IPS DF 6.9 (cell line): ENCODE measurements around the gene SLC35F3.
"Not testable (repeated sequence)": the region's sequence is repeated elsewhere in the genome, so short reads cannot be mapped to it uniquely, and the experiment has no call there.

Experiments
- DNase-seq: peaks from one replicate; pipeline ENCODE4 v3.0.0-alpha.2; 2013; ENCODE audit warnings: low read depth, low spot score
- H3K27ac ChIP-seq: one replicate; pipeline ENCODE4 v1.5.1; 2013; ENCODE audit warnings: low read length, control low read depth
- H3K27me3 ChIP-seq: 2 replicates; pipeline ENCODE4 v1.6.1; 2013; ENCODE audit warnings: mild to moderate bottlenecking, low read length; ENCODE audit not compliant: control insufficient read depth, insufficient read depth
- H3K36me3 ChIP-seq: 2 replicates; pipeline ENCODE4 v1.6.1; 2013; ENCODE audit warnings: low read length; ENCODE audit not compliant: control insufficient read depth, insufficient read depth
- H3K4me1 ChIP-seq: 2 replicates; pipeline ENCODE4 v1.6.1; 2013; ENCODE audit warnings: low read length; ENCODE audit not compliant: control insufficient read depth, insufficient read depth
- H3K4me3 ChIP-seq: 2 replicates; pipeline ENCODE4 v1.5.1; 2013; ENCODE audit warnings: mild to moderate bottlenecking, low read length
- H3K9me3 ChIP-seq: 2 replicates; pipeline ENCODE4 v1.6.1; 2013; ENCODE audit warnings: low read length, inconsistent platforms; ENCODE audit not compliant: control insufficient read depth, insufficient read depth
- WGBS: extraction: QIAGEN DNeasy Blood & Tissue Kit; methylation state at CpG from one replicate; pipeline ENCODE4 v1.1.7; 2013; ENCODE audit warnings: mixed read lengths, missing lambda C conversion rate; ENCODE audit not compliant: insufficient read length, insufficient coverage; 5-methylcytosine and 5-hydroxymethylcytosine counted together

Gene SLC35F3

GRCh38 chr1:234170622-234171021, 266.1 kb downstream of the SLC35F3 start:
- no CpG with 5 or more reads among the region's 7 CpGs for WGBS
- Histone ChIP-seq H3K9me3 (no peaks in the 10 kb centered on the region), H3K27me3 (no peaks in the 10 kb centered on the region), H3K4me3 (no peak overlapping the region), H3K27ac (no peak overlapping the region), H3K4me1 (no peaks in the 10 kb centered on the region), H3K36me3 (no peaks in the 10 kb centered on the region)
- no peak for DNase-seq

DNA sequence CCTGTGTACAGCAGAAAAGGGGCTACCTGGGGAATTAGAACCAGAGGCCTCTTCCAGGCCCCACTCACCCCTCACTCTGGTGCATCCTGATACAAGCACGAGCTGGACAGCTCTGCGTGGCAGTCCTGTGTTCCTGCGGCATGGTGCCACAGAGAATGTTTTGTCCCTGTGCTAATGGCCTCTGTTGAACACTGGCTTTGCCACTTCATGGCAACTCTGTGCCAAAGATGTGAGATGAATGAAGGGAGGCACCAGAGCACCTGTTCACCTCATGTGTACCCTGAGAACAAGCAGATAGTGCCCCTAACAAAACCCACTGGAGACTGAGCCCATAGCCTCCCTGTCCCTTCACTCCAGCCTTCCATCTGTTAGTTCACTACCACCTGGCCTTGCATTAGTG, 269.5 kb downstream of the SLC35F3 start:
- Histone ChIP-seq H3K4me3 (no peak overlapping the region), H3K36me3 (no peaks in the 10 kb centered on the region), H3K4me1 (no peaks in the 10 kb centered on the region), H3K27ac (no peak overlapping the region), H3K27me3 (no peaks in the 10 kb centered on the region), H3K9me3 (no peaks in the 10 kb centered on the region)
- WGBS = no CpG with 5 or more reads among the region's 3 CpGs
- no peak for DNase-seq

GRCh38 chr1:234175363-234175762, 270.9 kb downstream of the SLC35F3 start:
- WGBS = no CpG with 5 or more reads among the region's 1 CpG
- H3K36me3 ChIP-seq = no peaks in the 10 kb centered on the region
- H3K27ac ChIP-seq = no peak overlapping the region
- DNase-seq = no peak
- H3K9me3 ChIP-seq = no peaks in the 10 kb centered on the region
- H3K27me3 ChIP-seq = no peaks in the 10 kb centered on the region
- H3K4me1 ChIP-seq = no peaks in the 10 kb centered on the region
- no peak overlapping the region for H3K4me3 ChIP-seq

- no peak for DNase-seq
- no CpG with 5 or more reads among the region's 3 CpGs for whole genome bisulfite sequencing
- H3K36me3 ChIP-seq = no peaks in the 10 kb centered on the region
Observed at GRCh38 chr1:234176000-234176399, 271.5 kb downstream of the SLC35F3 start.

DNA sequence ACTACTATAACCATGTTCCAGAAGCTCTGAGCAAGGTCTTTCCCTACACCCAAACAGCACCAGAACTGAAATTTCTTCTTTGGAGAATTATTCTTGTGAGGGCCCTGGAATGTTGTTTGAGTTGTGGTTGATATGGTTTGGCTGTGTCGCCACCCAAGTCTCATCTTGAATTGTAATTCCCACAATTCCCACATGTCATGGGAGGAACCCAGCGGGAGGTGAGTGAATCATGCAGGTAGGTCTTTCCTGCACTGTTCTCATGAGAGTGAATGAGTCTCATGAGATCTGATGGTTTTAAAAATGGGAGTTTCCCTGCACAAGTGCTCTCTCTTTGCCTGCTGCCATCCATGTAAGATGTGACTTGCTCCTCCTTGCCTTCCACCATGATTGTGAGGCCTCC, 272.4 kb downstream of the SLC35F3 start:
- DNase-seq = not testable (repeated sequence)

More at GRCh38 chr1:234176000-234176399, 271.5 kb downstream of the SLC35F3 start:
- Histone ChIP-seq H3K4me3 (no peak overlapping the region), H3K27ac (no peak overlapping the region), H3K27me3 (no peaks in the 10 kb centered on the region), H3K9me3 (no peaks in the 10 kb centered on the region), H3K4me1 (no peaks in the 10 kb centered on the region)

DNA sequence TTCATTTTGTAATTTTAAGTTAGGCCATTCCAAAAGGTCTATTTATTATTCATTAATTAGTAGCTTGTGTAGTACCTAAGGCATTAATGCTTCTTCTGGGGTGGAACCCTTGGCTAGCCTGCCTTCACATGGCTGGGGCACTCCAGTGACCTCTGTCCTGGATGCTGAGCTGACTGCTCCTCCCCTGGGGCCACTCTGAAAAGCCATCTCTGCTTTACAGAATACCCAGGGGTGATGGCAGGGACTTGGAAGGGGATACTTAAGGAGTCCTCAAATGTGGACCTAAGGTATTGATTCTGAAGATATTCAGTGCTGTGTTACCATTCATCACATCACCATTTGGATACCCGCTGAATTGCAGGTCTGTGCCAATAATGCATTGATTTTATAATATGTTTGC, 281.0 kb downstream of the SLC35F3 start:
- H3K36me3 ChIP-seq = no peaks in the 10 kb centered on the region
- no CpG with 5 or more reads among the region's 1 CpG for WGBS
- no peak overlapping the region for H3K4me3 ChIP-seq

More for the DNA sequence above, 272.4 kb downstream of the SLC35F3 start:
- H3K36me3 ChIP-seq, H3K27me3 ChIP-seq, H3K27ac ChIP-seq, H3K4me1 ChIP-seq, H3K4me3 ChIP-seq, H3K9me3 ChIP-seq: not testable (repeated sequence)
- no CpG with 5 or more reads among the region's 2 CpGs for WGBS

GRCh38 chr1:234186037-234186688, 281.7 kb downstream of the SLC35F3 start:
- no peak overlapping the region for H3K4me3 ChIP-seq
- H3K27me3 ChIP-seq = no peaks in the 10 kb centered on the region
- no peaks in the 10 kb centered on the region for H3K4me1 ChIP-seq
- no peak for DNase-seq
- no CpG with 5 or more reads among the region's 6 CpGs for WGBS
- H3K36me3 ChIP-seq = no peaks in the 10 kb centered on the region
- H3K9me3 ChIP-seq = no peaks in the 10 kb centered on the region
- H3K27ac ChIP-seq = no peak overlapping the region

More for the DNA sequence above, 281.0 kb downstream of the SLC35F3 start:
- H3K27ac ChIP-seq = no peak overlapping the region
- H3K4me1 ChIP-seq = no peaks in the 10 kb centered on the region
- DNase-seq = no peak
- no peaks in the 10 kb centered on the region for H3K27me3 ChIP-seq
- no peaks in the 10 kb centered on the region for H3K9me3 ChIP-seq

DNA sequence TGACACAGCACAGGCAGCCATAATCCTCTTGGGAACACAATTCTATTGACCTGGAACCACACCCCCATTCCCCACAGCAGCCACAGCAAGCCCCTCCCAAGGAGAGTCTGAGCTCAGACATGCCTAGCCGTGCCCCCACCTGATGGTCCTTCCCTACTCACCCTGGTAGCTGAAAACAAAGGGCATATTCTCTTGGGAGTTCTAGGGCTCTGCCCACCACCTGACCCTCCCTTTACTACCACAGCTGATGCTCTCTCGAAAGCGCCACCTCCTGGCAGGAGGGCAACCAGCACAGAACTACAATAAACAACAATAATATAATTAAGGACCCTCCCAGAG, 283.9 kb downstream of the SLC35F3 start:
- H3K4me1 ChIP-seq = no peaks in the 10 kb centered on the region
- H3K36me3 ChIP-seq = no peaks in the 10 kb centered on the region
- DNase-seq = peak; percentile 45
- no peaks in the 10 kb centered on the region for H3K9me3 ChIP-seq
- no peak overlapping the region for H3K27ac ChIP-seq
- WGBS = no CpG with 5 or more reads among the region's 3 CpGs
- H3K4me3 ChIP-seq = no peak overlapping the region
- no peaks in the 10 kb centered on the region for H3K27me3 ChIP-seq

GRCh38 chr1:234197839-234198238, 293.4 kb downstream of the SLC35F3 start:
- no peak for DNase-seq
- Histone ChIP-seq H3K4me3 (no peak overlapping the region), H3K9me3 (no peaks in the 10 kb centered on the region), H3K36me3 (no peaks in the 10 kb centered on the region), H3K27ac (no peak overlapping the region), H3K27me3 (no peaks in the 10 kb centered on the region), H3K4me1 (no peaks in the 10 kb centered on the region)

DNA sequence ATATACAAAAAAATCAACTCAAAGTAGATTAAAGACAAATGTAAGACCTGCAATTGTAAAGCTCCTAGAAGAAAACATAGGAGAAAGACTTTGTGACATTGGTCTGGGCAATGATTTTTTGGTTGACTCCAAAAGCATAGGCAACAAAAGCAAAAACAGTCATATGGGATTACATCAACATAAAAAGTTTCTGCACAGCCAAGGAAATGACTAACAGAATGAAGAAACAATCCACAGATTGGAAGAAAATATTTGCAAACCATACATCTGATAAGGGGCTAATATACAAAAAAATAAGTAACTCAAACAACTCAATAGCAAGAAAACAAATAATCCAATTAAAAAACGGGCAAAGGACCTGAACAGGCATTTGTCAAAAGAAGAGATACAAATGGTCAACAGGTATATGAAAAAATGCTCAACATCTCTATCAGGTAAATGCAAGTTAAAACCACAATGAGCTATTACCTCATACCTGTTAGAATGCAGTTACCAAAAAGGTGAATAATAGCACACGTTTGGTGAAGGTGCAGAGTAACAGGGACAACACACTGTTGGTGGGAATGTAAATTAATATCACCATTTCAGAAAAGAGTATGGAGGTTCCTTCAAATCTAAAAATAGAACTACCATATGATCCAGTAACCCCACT, 295.1 kb downstream of the SLC35F3 start:
- H3K36me3 ChIP-seq = no peaks in the 10 kb centered on the region
- no peak overlapping the region for H3K27ac ChIP-seq
- H3K9me3 ChIP-seq = no peaks in the 10 kb centered on the region
- WGBS = no CpG with 5 or more reads among the region's 2 CpGs
- no peak for DNase-seq
- H3K4me3 ChIP-seq = no peak overlapping the region
- H3K4me1 ChIP-seq = no peaks in the 10 kb centered on the region
- no peaks in the 10 kb centered on the region for H3K27me3 ChIP-seq

GRCh38 chr1:234200566-234200965, 296.1 kb downstream of the SLC35F3 start:
- no peak overlapping the region for H3K4me3 ChIP-seq
- no peak for DNase-seq

More at GRCh38 chr1:234200566-234200965, 296.1 kb downstream of the SLC35F3 start:
- H3K27ac ChIP-seq = no peak overlapping the region
- H3K4me1 ChIP-seq = no peaks in the 10 kb centered on the region
- no peaks in the 10 kb centered on the region for H3K27me3 ChIP-seq
- no peaks in the 10 kb centered on the region for H3K9me3 ChIP-seq
- H3K36me3 ChIP-seq = no peaks in the 10 kb centered on the region
- WGBS = no CpG with 5 or more reads among the region's 4 CpGs
